ENCODE data around the gene IRS4.

The IRS4 gene

GRCh38 chrX:108736509-108737479, at the start of gene IRS4:
Gene IRS4 (minus strand): TSS chrX:108736563.
- no peak for DNase-seq

- DNase-seq = no peak
These were observed 36.2 kb upstream of the IRS4 start for GRCh38 chrX:108772549-108772948.

- no peak for DNase-seq
These were observed 27.2 kb upstream of the IRS4 start for GRCh38 chrX:108763559-108763958.

- no peak for DNase-seq
These were observed 4.0 kb upstream of the IRS4 start for GRCh38 chrX:108740299-108740774.

GRCh38 chrX:108737754-108738153, 1.4 kb upstream of the IRS4 start:
- DNase-seq = no peak

- no peak for DNase-seq
These were observed 469 bp downstream of the IRS4 start for GRCh38 chrX:108735679-108736508.

GRCh38 chrX:108735091-108735678, 1.2 kb downstream of the IRS4 start:
- no peak for DNase-seq

GRCh38 chrX:108734426-108734825, 1.9 kb downstream of the IRS4 start:
- DNase-seq = no peak

- DNase-seq = no peak
These were observed 3.6 kb downstream of the IRS4 start for GRCh38 chrX:108732630-108733321.

- DNase-seq = no peak
These were observed 5.2 kb downstream of the IRS4 start for GRCh38 chrX:108731153-108731552.

GRCh38 chrX:108726748-108727147, 9.6 kb downstream of the IRS4 start:
- no peak for DNase-seq

- DNase-seq = no peak
These were observed 13.8 kb downstream of the IRS4 start for GRCh38 chrX:108722561-108722960.

- DNase-seq = no peak
These were observed 23.5 kb downstream of the IRS4 start for GRCh38 chrX:108712886-108713285.

- DNase-seq = no peak
These were observed 31.5 kb downstream of the IRS4 start for GRCh38 chrX:108704839-108705238.

GRCh38 chrX:108702530-108702929, 33.8 kb downstream of the IRS4 start:
- no peak for DNase-seq

- DNase-seq = no peak
These were observed 34.7 kb downstream of the IRS4 start for GRCh38 chrX:108701633-108702032.

- DNase-seq = no peak
These were observed 37.0 kb downstream of the IRS4 start for GRCh38 chrX:108699368-108699767.

GRCh38 chrX:108696690-108697089, 39.7 kb downstream of the IRS4 start:
- no peak for DNase-seq

Measured in activated CD4-positive, alpha-beta T cell treated with anti-CD3 and anti-CD28 coated beads for 4 hours (primary cell).